MM.1S (cell line): ENCODE results near the gene KIAA1328.

Experiments used
- EZH2 ChIP-seq: fragments of 300-600 bp; sonication (generic); optimal IDR thresholded peaks from 2 replicates; pipeline ENCODE3; 2017; ENCODE audit warnings: low read depth, mild to moderate bottlenecking, antibody characterized with exemption, low read length, mixed read lengths
- EZH2phosphoT487 ChIP-seq: fragments of 300-600 bp; sonication (generic); IDR thresholded peaks from 2 replicates; pipeline ENCODE4 v1.6.1; 2018; ENCODE audit warnings: antibody characterized with exemption, low read length
- TF ChIP-seq, protein P1 (sequence below): fragments of 300-600 bp; sonication (generic); IDR thresholded peaks from 2 replicates; pipeline ENCODE4 v1.5.1; 2016; ENCODE audit warnings: antibody characterized with exemption, low read length, mixed read lengths

- TF ChIP-seq, protein P1, sequence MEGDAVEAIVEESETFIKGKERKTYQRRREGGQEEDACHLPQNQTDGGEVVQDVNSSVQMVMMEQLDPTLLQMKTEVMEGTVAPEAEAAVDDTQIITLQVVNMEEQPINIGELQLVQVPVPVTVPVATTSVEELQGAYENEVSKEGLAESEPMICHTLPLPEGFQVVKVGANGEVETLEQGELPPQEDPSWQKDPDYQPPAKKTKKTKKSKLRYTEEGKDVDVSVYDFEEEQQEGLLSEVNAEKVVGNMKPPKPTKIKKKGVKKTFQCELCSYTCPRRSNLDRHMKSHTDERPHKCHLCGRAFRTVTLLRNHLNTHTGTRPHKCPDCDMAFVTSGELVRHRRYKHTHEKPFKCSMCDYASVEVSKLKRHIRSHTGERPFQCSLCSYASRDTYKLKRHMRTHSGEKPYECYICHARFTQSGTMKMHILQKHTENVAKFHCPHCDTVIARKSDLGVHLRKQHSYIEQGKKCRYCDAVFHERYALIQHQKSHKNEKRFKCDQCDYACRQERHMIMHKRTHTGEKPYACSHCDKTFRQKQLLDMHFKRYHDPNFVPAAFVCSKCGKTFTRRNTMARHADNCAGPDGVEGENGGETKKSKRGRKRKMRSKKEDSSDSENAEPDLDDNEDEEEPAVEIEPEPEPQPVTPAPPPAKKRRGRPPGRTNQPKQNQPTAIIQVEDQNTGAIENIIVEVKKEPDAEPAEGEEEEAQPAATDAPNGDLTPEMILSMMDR, result no peak
- TF ChIP-seq EZH2, result no peak
- no peak for TF ChIP-seq EZH2phosphoT487
Measured at GRCh38 chr18:37160038-37160820, 331.3 kb downstream of the KIAA1328 start.
